ENCODE results near the gene GTF2I.
"Not testable (repeated sequence)": the region's sequence is repeated elsewhere in the genome, so short reads cannot be mapped to it uniquely, and the experiment has no call there.

DNA sequence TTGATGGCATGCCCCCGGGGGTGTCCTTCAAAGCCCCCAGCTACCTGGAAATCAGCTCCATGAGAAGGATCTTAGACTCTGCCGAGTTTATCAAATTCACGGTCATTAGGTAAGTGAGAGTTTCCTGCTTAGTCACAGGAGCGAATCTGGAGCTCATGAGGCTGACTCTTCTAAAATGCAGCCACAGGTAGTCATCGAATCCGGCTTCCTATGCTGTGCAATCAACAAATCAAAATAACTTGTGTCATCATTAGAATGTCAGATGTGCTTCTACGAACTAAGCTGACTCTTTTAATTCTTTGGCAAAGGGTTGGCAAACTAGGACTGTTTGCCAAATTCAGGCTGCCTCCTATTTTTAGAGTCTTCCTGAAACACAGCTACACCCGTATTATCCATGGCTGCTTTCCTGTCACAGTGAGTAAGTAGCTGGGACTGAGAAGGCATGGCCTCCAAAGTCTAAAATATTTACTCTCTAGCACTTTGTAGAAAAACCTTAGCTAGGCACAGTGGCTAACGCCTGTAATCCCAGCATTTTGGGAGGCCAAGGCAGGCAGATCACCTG is 96.5 kb downstream of the GTF2I start:
- TF ChIP-seq NFIC (IDR thresholded peaks at IDR 0.05; ENCODE audit: low read depth, low read length); REST (IDR thresholded peaks at IDR 0.05; ENCODE audit: low read depth, low read length); ZNF207 (IDR thresholded peaks at IDR 0.05; ENCODE audit: borderline replicate concordance); MXI1 (IDR thresholded peaks at IDR 0.05; ENCODE audit: low read depth, low read length); ZBTB33 (IDR thresholded peaks at IDR 0.05); DPF2 (IDR thresholded peaks at IDR 0.05); E2F4 (IDR thresholded peaks at IDR 0.05; ENCODE audit: low read depth, low read length); POLR2A (IDR thresholded peaks at IDR 0.05; ENCODE audit: low read depth, low read length); ATF3 (IDR thresholded peaks at IDR 0.05; ENCODE audit: borderline replicate concordance, extremely low read depth, low read depth, low read length); EZH2 (IDR thresholded peaks at IDR 0.05; ENCODE audit: borderline replicate concordance, control insufficient read depth, low read depth, low read length); SMAD1 (IDR thresholded peaks at IDR 0.05; ENCODE audit: low read depth, partially characterized antibody): not testable (repeated sequence)
- TF ChIP-seq, protein P1, sequence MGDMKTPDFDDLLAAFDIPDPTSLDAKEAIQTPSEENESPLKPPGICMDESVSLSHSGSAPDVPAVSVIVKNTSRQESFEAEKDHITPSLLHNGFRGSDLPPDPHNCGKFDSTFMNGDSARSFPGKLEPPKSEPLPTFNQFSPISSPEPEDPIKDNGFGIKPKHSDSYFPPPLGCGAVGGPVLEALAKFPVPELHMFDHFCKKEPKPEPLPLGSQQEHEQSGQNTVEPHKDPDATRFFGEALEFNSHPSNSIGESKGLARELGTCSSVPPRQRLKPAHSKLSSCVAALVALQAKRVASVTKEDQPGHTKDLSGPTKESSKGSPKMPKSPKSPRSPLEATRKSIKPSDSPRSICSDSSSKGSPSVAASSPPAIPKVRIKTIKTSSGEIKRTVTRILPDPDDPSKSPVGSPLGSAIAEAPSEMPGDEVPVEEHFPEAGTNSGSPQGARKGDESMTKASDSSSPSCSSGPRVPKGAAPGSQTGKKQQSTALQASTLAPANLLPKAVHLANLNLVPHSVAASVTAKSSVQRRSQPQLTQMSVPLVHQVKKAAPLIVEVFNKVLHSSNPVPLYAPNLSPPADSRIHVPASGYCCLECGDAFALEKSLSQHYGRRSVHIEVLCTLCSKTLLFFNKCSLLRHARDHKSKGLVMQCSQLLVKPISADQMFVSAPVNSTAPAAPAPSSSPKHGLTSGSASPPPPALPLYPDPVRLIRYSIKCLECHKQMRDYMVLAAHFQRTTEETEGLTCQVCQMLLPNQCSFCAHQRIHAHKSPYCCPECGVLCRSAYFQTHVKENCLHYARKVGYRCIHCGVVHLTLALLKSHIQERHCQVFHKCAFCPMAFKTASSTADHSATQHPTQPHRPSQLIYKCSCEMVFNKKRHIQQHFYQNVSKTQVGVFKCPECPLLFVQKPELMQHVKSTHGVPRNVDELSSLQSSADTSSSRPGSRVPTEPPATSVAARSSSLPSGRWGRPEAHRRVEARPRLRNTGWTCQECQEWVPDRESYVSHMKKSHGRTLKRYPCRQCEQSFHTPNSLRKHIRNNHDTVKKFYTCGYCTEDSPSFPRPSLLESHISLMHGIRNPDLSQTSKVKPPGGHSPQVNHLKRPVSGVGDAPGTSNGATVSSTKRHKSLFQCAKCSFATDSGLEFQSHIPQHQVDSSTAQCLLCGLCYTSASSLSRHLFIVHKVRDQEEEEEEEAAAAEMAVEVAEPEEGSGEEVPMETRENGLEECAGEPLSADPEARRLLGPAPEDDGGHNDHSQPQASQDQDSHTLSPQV (IDR thresholded peaks at IDR 0.05) = not testable (repeated sequence)
- TF ChIP-seq, protein P2, sequence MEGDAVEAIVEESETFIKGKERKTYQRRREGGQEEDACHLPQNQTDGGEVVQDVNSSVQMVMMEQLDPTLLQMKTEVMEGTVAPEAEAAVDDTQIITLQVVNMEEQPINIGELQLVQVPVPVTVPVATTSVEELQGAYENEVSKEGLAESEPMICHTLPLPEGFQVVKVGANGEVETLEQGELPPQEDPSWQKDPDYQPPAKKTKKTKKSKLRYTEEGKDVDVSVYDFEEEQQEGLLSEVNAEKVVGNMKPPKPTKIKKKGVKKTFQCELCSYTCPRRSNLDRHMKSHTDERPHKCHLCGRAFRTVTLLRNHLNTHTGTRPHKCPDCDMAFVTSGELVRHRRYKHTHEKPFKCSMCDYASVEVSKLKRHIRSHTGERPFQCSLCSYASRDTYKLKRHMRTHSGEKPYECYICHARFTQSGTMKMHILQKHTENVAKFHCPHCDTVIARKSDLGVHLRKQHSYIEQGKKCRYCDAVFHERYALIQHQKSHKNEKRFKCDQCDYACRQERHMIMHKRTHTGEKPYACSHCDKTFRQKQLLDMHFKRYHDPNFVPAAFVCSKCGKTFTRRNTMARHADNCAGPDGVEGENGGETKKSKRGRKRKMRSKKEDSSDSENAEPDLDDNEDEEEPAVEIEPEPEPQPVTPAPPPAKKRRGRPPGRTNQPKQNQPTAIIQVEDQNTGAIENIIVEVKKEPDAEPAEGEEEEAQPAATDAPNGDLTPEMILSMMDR (IDR thresholded peaks at IDR 0.05 in 2 of 3, conservative IDR thresholded peaks at IDR 0.05 in 1 of 3; ENCODE audit: control insufficient read depth in 2 of 3, extremely low read depth in 1 of 3, insufficient read depth in 1 of 3, low read depth in 3 of 3, low read length in 3 of 3) = not testable (repeated sequence)
- TF ChIP-seq, protein P3, sequence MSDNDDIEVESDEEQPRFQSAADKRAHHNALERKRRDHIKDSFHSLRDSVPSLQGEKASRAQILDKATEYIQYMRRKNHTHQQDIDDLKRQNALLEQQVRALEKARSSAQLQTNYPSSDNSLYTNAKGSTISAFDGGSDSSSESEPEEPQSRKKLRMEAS (IDR thresholded peaks at IDR 0.05; ENCODE audit: low read depth, low read length) = not testable (repeated sequence)
